GM23338 (cell line): ENCODE results near the gene CCDC188. TPM values are rescaled to one million over a fixed set of nuclear protein-coding genes. Genes with fewer than 3 reads are reported as not detected.

Experiments used
- ATAC-seq: fragments of 200-7000 bp; cut with Tn5 transposase; 3 replicates; pipeline ENCODE4 v1.9.1; 2020
- DNase-seq: peaks from one replicate; pipeline ENCODE4 v3.0.0-alpha.2; 2015; ENCODE audit warnings: low spot score
- H2AFZ ChIP-seq: fragments of 200-600 bp; sonication (generic); 2 replicates; pipeline ENCODE4 v1.8.0; 2016; ENCODE audit warnings: antibody characterized with exemption, mild to moderate bottlenecking, moderate library complexity
- H3F3A ChIP-seq: fragments of 200-600 bp; sonication (generic); replicated peaks from 2 replicates; pipeline ENCODE4 v1.8.0; 2017; ENCODE audit warnings: antibody characterized with exemption, mixed run types, low read depth
- H3K27ac ChIP-seq: fragments of 200-600 bp; sonication (generic); 2 replicates; pipeline ENCODE4 v1.6.1; 2016; ENCODE audit warnings: low read depth
- H3K27me3 ChIP-seq: fragments of 200-600 bp; sonication (generic); 2 replicates; pipeline ENCODE4 v1.8.0; 2016; ENCODE audit warnings: mild to moderate bottlenecking, mixed run types, moderate library complexity; ENCODE audit not compliant: insufficient read depth
- H3K36me3 ChIP-seq: fragments of 200-600 bp; sonication (generic); 2 replicates; pipeline ENCODE4 v1.8.0; 2016; ENCODE audit warnings: mild to moderate bottlenecking; ENCODE audit not compliant: insufficient read depth
- H3K4me1 ChIP-seq: fragments of 200-600 bp; sonication (generic); 2 replicates; pipeline ENCODE4 v1.8.0; 2016; ENCODE audit warnings: mild to moderate bottlenecking, moderate library complexity; ENCODE audit not compliant: insufficient read depth
- H3K4me2 ChIP-seq: fragments of 200-600 bp; sonication (generic); 2 replicates; pipeline ENCODE4 v1.7.1; 2017; ENCODE audit warnings: mixed run types
- H3K4me3 ChIP-seq: fragments of 200-600 bp; sonication (generic); 2 replicates; pipeline ENCODE4 v1.6.1; 2016; ENCODE audit warnings: mixed run types
- H3K79me2 ChIP-seq: fragments of 200-600 bp; sonication (generic); replicated peaks from 2 replicates; pipeline ENCODE4 v1.8.0; 2017; ENCODE audit warnings: mild to moderate bottlenecking; ENCODE audit not compliant: insufficient read depth
- H3K9me2 ChIP-seq: fragments of 200-600 bp; sonication (generic); 2 replicates; pipeline ENCODE4 v1.8.0; 2017; ENCODE audit not compliant: insufficient read depth
- H4K20me1 ChIP-seq: fragments of 200-600 bp; sonication (generic); replicated peaks from 2 replicates; pipeline ENCODE4 v1.8.0; 2017; ENCODE audit warnings: mild to moderate bottlenecking; ENCODE audit not compliant: insufficient read depth
- H3K27ac Mint-ChIP-seq: 2 replicates; pipeline ENCODE4 v1.8.0; 2020; ENCODE audit warnings: inconsistent platforms, mild to moderate bottlenecking, moderate library complexity, mixed read lengths
- H3K27me3 Mint-ChIP-seq: 3 replicates; pipeline ENCODE4 v1.8.0; 2022; ENCODE audit warnings: low read depth, mild to moderate bottlenecking, moderate library complexity, mixed read lengths, inconsistent platforms; ENCODE audit not compliant: insufficient read depth, poor library complexity
- H3K36me3 Mint-ChIP-seq: 3 replicates; pipeline ENCODE4 v1.8.0; 2021; ENCODE audit warnings: low read depth, mild to moderate bottlenecking, inconsistent platforms, moderate library complexity, mixed read lengths
- H3K4me1 Mint-ChIP-seq: 3 replicates; pipeline ENCODE4 v1.8.0; 2020; ENCODE audit warnings: mild to moderate bottlenecking, inconsistent platforms, mixed read lengths
- H3K4me3 Mint-ChIP-seq: 3 replicates; pipeline ENCODE4 v1.8.0; 2021; ENCODE audit warnings: moderate library complexity, mild to moderate bottlenecking, inconsistent platforms, mixed read lengths
- H3K9me3 Mint-ChIP-seq: 3 replicates; pipeline ENCODE4 v1.8.0; 2020; ENCODE audit warnings: moderate library complexity, mild to moderate bottlenecking, inconsistent platforms, mixed read lengths
- CREB1 ChIP-seq: fragments of 250-450 bp; sonication (Bioruptor Pico); IDR thresholded peaks from 2 replicates; pipeline ENCODE4 v1.5.0; 2020; ENCODE audit warnings: low read depth, mild to moderate bottlenecking, moderate library complexity
- CTCF ChIP-seq, 2 experiments: fragments of 200-600 bp in 1 of 2; sonication (generic) in 1 of 2; conservative IDR thresholded peaks; 2 replicates each; pipeline versions ENCODE4 v1.5.1 to v1.6.1; 2016 to 2017; ENCODE audit warnings: antibody characterized with exemption in 2 of 2, low read depth in 2 of 2, mild to moderate bottlenecking in 2 of 2, moderate library complexity in 1 of 2
- ETS1 ChIP-seq: IDR thresholded peaks from 2 replicates; pipeline ENCODE4 v1.6.1; 2016; ENCODE audit warnings: antibody characterized with exemption
- EZH2 ChIP-seq: fragments of 200-600 bp; sonication (generic); IDR thresholded peaks from one replicate; pipeline ENCODE4 v1.8.0; 2017; ENCODE audit warnings: antibody characterized with exemption, mild to moderate bottlenecking, low read depth; ENCODE audit not compliant: unreplicated experiment
- EZH2phosphoT487 ChIP-seq: fragments of 200-600 bp; sonication (generic); IDR thresholded peaks from one replicate; pipeline ENCODE4 v1.8.1; 2018; ENCODE audit warnings: antibody characterized with exemption; ENCODE audit not compliant: unreplicated experiment
- JUNB ChIP-seq: IDR thresholded peaks from one replicate; pipeline ENCODE4 v1.6.1; 2016; ENCODE audit warnings: antibody characterized with exemption; ENCODE audit not compliant: unreplicated experiment
- NANOG ChIP-seq: IDR thresholded peaks from 2 replicates; pipeline ENCODE4 v1.6.1; 2016; ENCODE audit warnings: antibody characterized with exemption, borderline replicate concordance
- POLR2AphosphoS5 ChIP-seq: IDR thresholded peaks from 2 replicates; pipeline ENCODE4 v1.6.1; 2016; ENCODE audit warnings: antibody characterized with exemption, low read depth
- REST ChIP-seq: IDR thresholded peaks from one replicate; pipeline ENCODE4 v1.6.1; 2018; ENCODE audit warnings: antibody characterized with exemption; ENCODE audit not compliant: unreplicated experiment
- STAT1 ChIP-seq: IDR thresholded peaks from one replicate; pipeline ENCODE4 v1.6.1; 2016; ENCODE audit warnings: antibody characterized with exemption; ENCODE audit not compliant: unreplicated experiment
- ZNF114 ChIP-seq: fragments of 250-450 bp; sonication (Bioruptor Pico); IDR thresholded peaks from 2 replicates; pipeline ENCODE4 v1.5.0; 2020; ENCODE audit warnings: mild to moderate bottlenecking, moderate library complexity
- ZNF331 ChIP-seq: fragments of 250-450 bp; sonication (Bioruptor Pico); IDR thresholded peaks from 2 replicates; pipeline ENCODE4 v1.5.0; 2020; ENCODE audit warnings: low read depth, mild to moderate bottlenecking, moderate library complexity
- ZNF462 ChIP-seq: fragments of 250-450 bp; sonication (Bioruptor Pico); IDR thresholded peaks from 2 replicates; pipeline ENCODE4 v1.5.0; 2020; ENCODE audit warnings: mild to moderate bottlenecking, moderate library complexity
- polyA plus RNA-seq: library from polyadenylated mRNA; unstranded; fragments of >200 nt; fragmentation: Nextera tagmentation; extraction: Ambion mirVana; gene quantifications from 2 replicates; pipeline ENCODE4 v1.2.1, GENCODE V29; 2016
- total RNA-seq: library from RNA; depleted of rRNA; stranded (reverse); fragments of >200 nt; shearing (Covaris generic); gene quantifications from 2 replicates; pipeline ENCODE4 v1.2.3, GENCODE V29; 2014

CCDC188 gene
- total and polyA plus RNA-seq, 2 experiments from 2014 or later: not detected

GRCh38 chr22:20145206-20145831, 5.5 kb downstream of the CCDC188 start:
- Histone ChIP-seq H4K20me1 (no peaks in the 10 kb centered on the region), H3K36me3 (no peaks in the 10 kb centered on the region), H3K27ac (no peak overlapping the region), H3K4me1 (no peaks in the 10 kb centered on the region), H3K9me2 (no peaks in the 10 kb centered on the region), H3K27me3 (no peaks in the 10 kb centered on the region), H3K4me3 (no peak overlapping the region), H2AFZ (no peak overlapping the region), H3K79me2 (no peaks in the 10 kb centered on the region), H3F3A (no peaks in the 10 kb centered on the region), H3K4me2 (no peak overlapping the region)
- H3K4me3 Mint-ChIP-seq: no peak overlapping the region
- ATAC-seq (no peak), DNase-seq (no peak)
- no peaks in the 10 kb centered on the region for H3K36me3 Mint-ChIP-seq
- TF ChIP-seq EZH2phosphoT487 (no peak), NANOG (no peak), EZH2 (no peak), JUNB (no peak), CREB1 (CRISPR knock-in tag) (no peak), CTCF (conservative IDR thresholded peaks at IDR 0.05; ENCODE audit: low read depth in 2 of 2) (no peak), ZNF331 (CRISPR knock-in tag) (no peak), POLR2AphosphoS5 (no peak), ZNF114 (no peak), ZNF462 (no peak), ETS1 (no peak), REST (no peak), STAT1 (no peak)
- no peak overlapping the region for H3K27ac Mint-ChIP-seq
- H3K4me1 Mint-ChIP-seq: no peaks in the 10 kb centered on the region
- no peaks in the 10 kb centered on the region for H3K27me3 Mint-ChIP-seq
- H3K9me3 Mint-ChIP-seq: no peaks in the 10 kb centered on the region
